Amniotic stem cell (primary cell): Measurements from ENCODE around the gene SLC17A9.

Experiments
- DNase-seq: peaks from one replicate; lab custom pipeline; 2025; lab: John Stamatoyannopoulos, UW

Gene SLC17A9

DNA sequence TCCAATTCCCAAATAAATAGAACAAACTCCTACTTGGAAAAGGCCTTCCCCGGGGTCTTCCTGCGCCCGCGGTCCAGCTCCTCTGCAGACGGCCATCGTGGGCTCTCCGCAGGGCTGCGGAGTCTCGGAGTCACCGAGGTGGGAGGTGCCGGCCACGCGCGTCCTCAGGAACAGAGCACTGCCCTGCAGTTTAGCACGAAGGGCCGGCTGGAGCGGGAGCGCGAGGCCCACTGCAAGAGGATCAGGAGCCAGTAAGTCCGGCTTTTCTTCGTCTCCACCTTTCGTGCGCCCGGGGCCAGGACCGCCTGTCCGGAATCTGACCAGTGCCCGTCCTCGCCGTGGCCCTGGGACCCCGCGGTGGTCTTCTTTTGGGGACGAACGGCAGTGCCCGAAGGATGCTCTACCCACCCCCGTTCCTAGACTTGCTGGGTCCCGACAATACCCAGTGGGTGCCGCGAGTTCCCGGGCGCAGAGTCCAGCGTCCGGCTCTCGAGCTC lies 52.9 kb downstream of the SLC17A9 start:
- no peak for DNase-seq

DNA sequence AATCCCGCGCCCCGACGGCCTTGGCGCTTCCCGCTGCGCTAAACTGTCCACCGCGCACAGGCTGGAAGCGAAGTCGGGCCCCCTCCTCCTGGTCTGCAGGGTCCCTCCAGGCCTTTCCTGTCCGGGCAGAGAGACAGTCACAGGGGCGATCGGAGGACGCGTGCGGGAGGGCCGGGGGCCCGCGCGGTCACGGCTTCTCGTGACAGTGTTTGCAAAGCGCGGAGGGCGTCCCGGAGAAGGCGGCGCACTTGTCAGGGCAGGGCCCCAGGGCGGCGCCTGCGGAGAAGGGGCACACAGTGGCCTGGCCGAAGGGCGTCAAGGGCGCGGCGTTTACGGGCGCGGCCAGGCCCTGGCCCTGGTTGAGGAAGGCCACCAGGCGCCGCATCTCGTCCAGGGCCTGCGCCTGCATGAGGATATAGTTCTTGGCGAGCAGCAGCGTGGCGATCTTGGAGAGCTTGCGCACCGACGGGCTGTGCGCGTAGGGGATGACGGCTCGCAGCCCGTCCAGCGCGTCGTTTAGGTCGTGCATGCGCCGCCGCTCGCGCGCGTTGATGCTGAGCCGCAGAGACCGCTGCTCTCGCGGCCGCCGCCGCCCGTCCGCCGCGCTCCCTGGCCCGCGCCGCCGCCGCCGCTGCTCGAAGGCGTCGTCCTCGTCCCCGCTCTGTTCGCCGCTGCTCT lies 53.5 kb downstream of the SLC17A9 start:
- DNase-seq: no peak

GRCh38 chr20:63006540-63007359 lies 54.2 kb downstream of the SLC17A9 start, which contains the start of gene BHLHE23:
BHLHE23 (minus strand) TSS chr20:63006964; CDS start chr20:63006774, 190 bp downstream.
- no peak for DNase-seq

GRCh38 chr20:63007360-63007645 lies 54.8 kb downstream of the SLC17A9 start:
- DNase-seq: no peak

DNA sequence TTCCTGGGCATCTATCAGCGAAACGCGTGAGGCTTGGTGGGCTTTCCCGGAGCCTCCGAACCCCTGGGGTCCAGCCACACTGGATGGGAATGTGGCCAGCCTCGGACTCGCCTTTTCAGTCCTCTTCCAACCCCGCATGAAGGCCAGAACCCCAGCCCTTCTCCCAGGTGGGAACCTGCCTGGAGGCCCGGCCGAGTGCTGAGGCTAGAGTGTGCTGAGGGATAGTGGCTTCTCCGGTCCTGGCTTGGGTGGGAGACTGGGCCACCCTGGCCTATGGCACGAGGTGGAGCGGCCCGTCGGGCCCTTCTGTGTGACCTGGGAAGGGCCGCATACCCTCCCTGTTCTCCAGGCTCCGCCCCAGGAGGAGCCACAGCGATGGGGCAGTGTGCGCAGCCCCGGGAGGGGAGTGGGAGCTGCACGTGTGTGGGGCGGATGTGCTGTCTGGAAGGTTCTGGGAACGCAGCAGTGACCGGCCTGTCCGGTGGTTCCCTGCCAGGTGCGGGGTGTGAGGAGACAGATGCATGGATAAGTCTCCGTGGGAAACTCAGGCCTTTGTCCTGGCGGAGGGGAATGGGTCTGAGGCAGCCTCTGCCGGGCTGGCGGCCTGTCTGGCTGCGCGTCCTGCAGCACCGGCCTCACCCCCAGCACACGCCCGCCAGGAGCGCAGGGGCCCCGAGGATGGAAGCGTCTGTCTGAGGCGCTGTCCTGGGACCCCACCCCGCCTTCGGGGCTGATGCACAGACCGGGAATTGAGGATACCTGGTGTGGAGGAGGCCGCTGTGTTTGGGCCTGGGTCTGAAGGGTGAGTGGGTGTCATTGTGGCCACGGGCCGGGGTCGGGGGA lies 55.4 kb downstream of the SLC17A9 start:
- no peak for DNase-seq

DNA sequence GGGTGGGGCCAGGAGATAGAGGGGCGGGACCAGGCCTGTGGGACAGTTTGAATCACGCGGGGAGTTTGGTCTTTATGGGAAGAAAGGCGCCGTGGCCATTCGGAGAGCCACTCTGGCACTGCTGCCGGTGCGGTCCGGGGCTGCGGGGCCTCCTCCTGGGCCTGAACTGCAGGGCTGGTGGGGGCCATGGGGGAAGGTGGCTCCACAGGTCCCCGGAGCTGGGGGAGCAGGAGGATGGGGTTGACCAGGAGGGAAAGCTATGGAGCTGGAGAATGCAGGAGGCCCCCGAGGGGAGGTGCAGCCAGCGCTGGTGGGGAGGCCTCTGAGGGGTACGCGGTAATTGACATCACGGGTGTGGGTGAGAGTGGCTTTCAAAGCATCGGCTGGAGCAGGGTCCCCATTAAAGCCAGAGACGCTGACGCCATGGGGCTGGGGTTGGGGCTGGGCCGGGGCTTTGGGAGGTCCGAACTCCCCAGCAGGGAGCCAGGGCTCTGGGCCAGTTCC lies 56.1 kb downstream of the SLC17A9 start:
- DNase-seq: no peak

- DNase-seq: no peak
Observed at GRCh38 chr20:63009045-63009961, 56.8 kb downstream of the SLC17A9 start.

GRCh38 chr20:63009988-63010769 lies 57.7 kb downstream of the SLC17A9 start:
- no peak for DNase-seq

DNA sequence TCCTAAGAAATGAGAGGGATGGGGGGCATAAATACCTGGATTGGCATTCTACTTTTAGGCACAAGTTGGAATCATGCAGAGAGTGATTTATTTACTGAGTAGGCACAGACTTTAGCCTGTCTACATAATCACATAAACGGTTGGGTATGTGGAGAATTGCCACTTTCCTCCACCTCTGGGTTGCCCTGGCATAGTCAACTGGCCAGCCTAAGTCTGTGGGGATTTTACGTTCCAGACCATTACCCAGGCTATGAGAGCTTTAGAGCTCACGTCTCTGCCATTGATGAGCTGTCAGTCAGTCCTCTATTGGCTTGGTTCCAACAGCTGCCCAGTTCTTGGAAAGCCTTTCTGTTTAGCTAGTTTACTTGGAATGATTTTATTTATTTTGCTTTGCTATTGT lies 59.3 kb downstream of the SLC17A9 start:
- DNase-seq: no peak

GRCh38 chr20:63013207-63013606 lies 60.7 kb downstream of the SLC17A9 start:
- DNase-seq: no peak

DNA sequence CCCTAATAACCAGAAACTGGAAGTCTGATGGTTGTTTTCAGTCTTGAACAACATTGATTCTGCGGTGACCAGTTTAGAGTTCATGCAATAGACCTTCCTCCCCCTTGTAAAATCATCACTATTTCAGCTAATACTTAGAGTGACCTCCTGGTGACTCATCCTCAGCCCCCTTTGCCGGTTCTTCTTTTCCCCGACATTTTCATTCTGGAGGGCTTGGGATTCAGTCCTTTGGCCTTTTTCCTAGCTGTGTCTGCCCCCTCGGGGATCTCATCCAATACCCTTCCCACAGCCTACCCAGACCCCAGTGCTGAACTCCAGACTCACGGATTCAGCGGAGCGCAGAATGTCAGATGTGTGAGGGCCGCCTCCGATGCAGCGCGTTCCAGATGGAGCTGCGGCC lies 61.8 kb downstream of the SLC17A9 start:
- DNase-seq: no peak

DNA sequence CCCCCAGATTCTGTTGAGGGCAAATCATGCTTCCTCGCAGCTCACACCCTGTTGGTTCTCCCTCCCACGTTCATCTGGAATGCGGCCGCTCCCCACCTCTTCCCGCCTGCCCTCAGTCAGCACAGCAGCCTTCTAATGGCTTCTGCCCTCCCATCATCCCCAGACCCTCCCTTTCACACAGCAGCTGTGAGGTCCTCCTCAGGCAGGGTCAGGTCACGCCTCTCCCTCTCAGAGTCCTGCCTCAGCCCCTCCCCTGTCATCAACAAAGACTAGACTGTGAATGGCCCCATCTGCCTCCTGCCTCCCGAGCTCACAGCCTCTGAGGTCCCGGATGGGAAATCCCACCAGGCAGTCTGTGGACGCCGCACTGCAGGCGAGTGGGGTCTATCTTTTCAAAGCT lies 62.2 kb downstream of the SLC17A9 start:
- no peak for DNase-seq

- no peak for DNase-seq
Observed at GRCh38 chr20:63015147-63015661, 62.7 kb downstream of the SLC17A9 start.

DNA sequence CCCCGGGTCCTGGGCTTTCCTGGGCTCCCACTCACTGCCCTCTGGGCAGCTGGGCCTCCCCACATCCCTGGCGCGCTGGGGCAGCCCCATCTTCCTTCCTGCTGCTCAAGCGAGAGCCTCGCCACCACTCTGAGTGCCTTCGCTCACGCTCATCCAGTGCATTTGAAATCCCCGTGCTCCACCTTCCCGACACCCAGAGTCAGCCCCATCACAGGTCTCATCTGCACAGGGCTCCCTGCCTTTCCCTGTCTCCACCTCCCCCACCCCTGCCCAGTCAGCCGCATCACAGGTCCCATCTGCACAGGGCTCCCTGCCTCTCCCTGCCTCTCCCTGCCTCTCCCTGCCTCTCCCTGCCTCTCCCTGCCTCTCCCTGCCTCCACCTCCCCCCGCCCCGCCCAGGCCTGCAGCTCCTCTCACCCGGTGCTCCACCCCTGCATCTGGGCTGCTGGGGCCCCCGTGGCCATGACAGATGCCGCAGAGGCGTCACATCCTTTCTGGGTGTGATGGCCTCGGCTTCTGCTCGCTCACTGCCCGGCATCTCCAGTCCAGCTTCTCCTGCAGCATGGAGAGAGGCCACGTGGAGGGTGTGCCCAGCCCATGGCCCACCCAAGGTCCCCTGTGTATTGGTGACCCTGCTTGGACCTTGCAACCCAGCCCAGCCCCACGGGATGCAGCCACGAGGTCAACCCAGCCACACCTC lies 63.3 kb downstream of the SLC17A9 start:
- DNase-seq: no peak

DNA sequence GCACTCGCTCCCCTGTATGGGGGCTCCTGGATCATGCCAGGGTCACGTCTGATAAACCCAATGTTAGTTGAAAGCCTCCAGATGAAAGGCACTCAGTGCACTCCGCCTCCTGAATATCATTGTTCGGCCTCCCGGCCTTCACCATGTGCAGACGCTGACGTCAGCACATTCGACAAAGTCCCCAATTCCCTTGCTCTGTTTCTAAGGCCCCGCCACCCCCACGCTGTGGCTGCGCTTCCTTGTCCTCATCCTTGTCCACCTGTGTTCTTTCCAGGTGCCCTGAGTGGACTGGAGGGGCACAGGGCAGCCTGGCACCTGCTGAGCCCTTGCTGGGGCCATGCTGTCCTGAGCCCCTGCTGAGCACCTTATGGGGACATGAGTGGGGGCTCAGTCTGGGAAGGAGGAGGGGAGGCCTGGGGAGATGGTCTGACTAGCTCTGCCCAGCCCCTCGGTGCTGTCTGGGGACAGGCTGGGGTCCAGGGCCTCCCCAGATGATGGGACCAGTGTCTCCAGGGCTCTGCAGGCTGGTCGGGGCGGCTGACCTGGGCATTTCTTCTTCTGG lies 64.1 kb downstream of the SLC17A9 start:
- DNase-seq: no peak

DNA sequence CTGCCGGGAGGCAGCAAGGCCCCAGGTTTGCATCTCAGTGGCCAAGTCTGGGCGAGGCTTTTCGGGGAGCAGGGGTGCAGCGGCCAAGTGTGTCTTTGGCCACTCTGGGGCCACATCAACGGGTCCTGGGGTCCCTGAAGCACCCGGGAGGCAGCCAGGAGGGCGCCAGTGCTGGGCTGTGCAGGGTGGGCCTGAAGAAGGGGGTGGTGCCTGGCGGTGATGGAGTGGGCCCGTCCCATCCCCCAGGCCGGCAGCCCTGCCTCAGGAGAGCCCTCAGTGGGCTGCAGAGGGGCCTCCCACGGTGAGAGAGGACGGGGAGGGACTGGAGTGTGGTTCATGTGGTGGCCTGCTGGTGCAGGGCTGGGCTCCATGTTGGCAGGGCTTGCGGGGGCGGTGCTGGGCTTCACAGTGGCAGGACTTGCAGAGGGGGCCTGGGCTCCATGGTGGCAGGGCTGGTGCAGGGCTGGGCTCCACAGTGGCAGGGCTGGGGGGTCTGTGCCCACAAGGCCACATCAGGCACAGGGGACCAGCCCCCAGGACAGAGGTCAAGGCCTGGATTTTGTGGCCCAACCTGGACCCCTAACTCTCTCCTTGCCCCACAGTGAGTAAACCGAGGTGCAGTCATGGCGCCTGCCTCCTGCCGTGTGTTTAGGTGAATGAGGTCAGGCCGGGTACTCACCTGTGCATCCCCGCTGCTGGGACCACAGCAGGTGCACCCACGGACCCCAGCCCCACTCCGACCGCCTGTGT lies 64.7 kb downstream of the SLC17A9 start:
- DNase-seq: no peak

GRCh38 chr20:63017826-63018411 lies 65.4 kb downstream of the SLC17A9 start:
- no peak for DNase-seq
